Muscle layer of colon (tissue), 2 donors: ENCODE results near the gene ANXA7.
"Not testable (repeated sequence)": the region's sequence is repeated elsewhere in the genome, so short reads cannot be mapped to it uniquely, and the experiment has no call there.

ENCODE experiments used
- H3K27ac ChIP-seq: one replicate; pipeline ENCODE4 v1.7.0; 2013; ENCODE audit warnings: low read depth, mild to moderate bottlenecking, low read length, moderate library complexity
- H3K27me3 ChIP-seq, 2 donors: one replicate each; pipeline ENCODE4 v1.7.0; 2013; ENCODE audit warnings: low read length in 2 of 2, mild to moderate bottlenecking in 2 of 2; ENCODE audit not compliant: insufficient read depth in 2 of 2, control insufficient read depth in 1 of 2
- H3K36me3 ChIP-seq: one replicate; pipeline ENCODE4 v1.7.0; 2013; ENCODE audit warnings: mild to moderate bottlenecking, low read length; ENCODE audit not compliant: insufficient read depth
- H3K4me1 ChIP-seq: one replicate; pipeline ENCODE4 v1.7.0; 2013; ENCODE audit warnings: mild to moderate bottlenecking, low read length; ENCODE audit not compliant: insufficient read depth
- H3K4me3 ChIP-seq, 2 donors: one replicate each; pipeline ENCODE4 v1.7.0; 2013; ENCODE audit warnings: low read length in 2 of 2, low read depth in 1 of 2, mild to moderate bottlenecking in 1 of 2, moderate library complexity in 1 of 2
- H3K9ac ChIP-seq: one replicate; pipeline ENCODE4 v1.7.0; 2013; ENCODE audit warnings: low read length
- H3K9me3 ChIP-seq: one replicate; pipeline ENCODE4 v1.7.0; 2013; ENCODE audit warnings: mild to moderate bottlenecking, low read length
- donor health status: abdominal sarcoma.
- donor health status: Adenocarcinoma of cecum.

Gene ANXA7

GRCh38 chr10:73406846-73407245 lies 7.0 kb downstream of the ANXA7 start:
- no peak overlapping the region for H3K9ac ChIP-seq
- H3K27me3 ChIP-seq, result no peaks in the 10 kb centered on the region
- H3K4me1 ChIP-seq, result peaks cover 6% of the 10 kb centered on the region
- no peaks in the 10 kb centered on the region for H3K36me3 ChIP-seq
- H3K9me3 ChIP-seq, result no peaks in the 10 kb centered on the region
- no peak overlapping the region for H3K4me3 ChIP-seq
- H3K27ac ChIP-seq, result no peak overlapping the region

GRCh38 chr10:73405556-73405955 lies 8.3 kb downstream of the ANXA7 start:
- no peak overlapping the region for H3K27ac ChIP-seq
- no peak overlapping the region for H3K4me3 ChIP-seq
- no peaks in the 10 kb centered on the region for H3K36me3 ChIP-seq
- H3K4me1 ChIP-seq, result peaks cover 6% of the 10 kb centered on the region
- no peaks in the 10 kb centered on the region for H3K27me3 ChIP-seq
- no peak overlapping the region for H3K9ac ChIP-seq
- H3K9me3 ChIP-seq, result no peaks in the 10 kb centered on the region

- H3K36me3 ChIP-seq, result no peaks in the 10 kb centered on the region
- H3K4me3 ChIP-seq, result no peak overlapping the region
- H3K9me3 ChIP-seq, result no peaks in the 10 kb centered on the region
- H3K27ac ChIP-seq, result no peak overlapping the region
- H3K4me1 ChIP-seq, result peaks cover 6% of the 10 kb centered on the region
- H3K27me3 ChIP-seq, result no peaks in the 10 kb centered on the region
- H3K9ac ChIP-seq, result no peak overlapping the region
These were observed 9.2 kb downstream of the ANXA7 start for GRCh38 chr10:73404690-73405089.

GRCh38 chr10:73401636-73402035 lies 12.2 kb downstream of the ANXA7 start:
- H3K27ac ChIP-seq, result no peak overlapping the region
- H3K4me3 ChIP-seq, result no peak overlapping the region
- peaks cover 6% of the 10 kb centered on the region for H3K4me1 ChIP-seq
- H3K36me3 ChIP-seq, result peaks cover 21% of the 10 kb centered on the region
- no peak overlapping the region for H3K9ac ChIP-seq
- no peaks in the 10 kb centered on the region for H3K9me3 ChIP-seq
- no peaks in the 10 kb centered on the region for H3K27me3 ChIP-seq

GRCh38 chr10:73399063-73399462 lies 14.8 kb downstream of the ANXA7 start:
- Histone ChIP-seq H3K36me3 (peaks cover 33% of the 10 kb centered on the region), H3K9me3 (no peaks in the 10 kb centered on the region), H3K4me3 (no peak overlapping the region), H3K27me3 (no peaks in the 10 kb centered on the region), H3K9ac (no peak overlapping the region), H3K27ac (no peak overlapping the region), H3K4me1 (peaks cover 6% of the 10 kb centered on the region)

GRCh38 chr10:73398024-73398423 lies 15.8 kb downstream of the ANXA7 start:
- H3K4me1 ChIP-seq, result no peaks in the 10 kb centered on the region
- H3K27ac ChIP-seq, result no peak overlapping the region
- H3K4me3 ChIP-seq, result no peak overlapping the region
- no peaks in the 10 kb centered on the region for H3K27me3 ChIP-seq
- H3K36me3 ChIP-seq, result peaks cover 33% of the 10 kb centered on the region
- no peak overlapping the region for H3K9ac ChIP-seq
- no peaks in the 10 kb centered on the region for H3K9me3 ChIP-seq

GRCh38 chr10:73394325-73394724 lies 19.5 kb downstream of the ANXA7 start:
- not testable (repeated sequence) for H3K4me1 ChIP-seq, H3K9me3 ChIP-seq, H3K27ac ChIP-seq, H3K27me3 ChIP-seq, H3K4me3 ChIP-seq, H3K9ac ChIP-seq
- peaks cover 39% of the 10 kb centered on the region for H3K36me3 ChIP-seq

GRCh38 chr10:73388228-73388627 lies 25.6 kb downstream of the ANXA7 start:
- Histone ChIP-seq H3K36me3 (peaks cover 50% of the 10 kb centered on the region), H3K27ac (no peak overlapping the region), H3K9ac (no peak overlapping the region), H3K4me1 (no peaks in the 10 kb centered on the region), H3K4me3 (no peak overlapping the region), H3K27me3 (no peaks in the 10 kb centered on the region), H3K9me3 (no peaks in the 10 kb centered on the region)

- H3K9me3 ChIP-seq, result no peaks in the 10 kb centered on the region
- peaks cover 64% of the 10 kb centered on the region for H3K36me3 ChIP-seq
- H3K4me3 ChIP-seq, result no peak overlapping the region
- H3K9ac ChIP-seq, result no peak overlapping the region
- no peaks in the 10 kb centered on the region for H3K4me1 ChIP-seq
- no peak overlapping the region for H3K27ac ChIP-seq
- H3K27me3 ChIP-seq, result no peaks in the 10 kb centered on the region
These were observed 27.3 kb downstream of the ANXA7 start for GRCh38 chr10:73386583-73386982.

- no peaks in the 10 kb centered on the region for H3K4me1 ChIP-seq
- H3K9me3 ChIP-seq, result no peaks in the 10 kb centered on the region
- H3K9ac ChIP-seq, result no peak overlapping the region
- no peaks in the 10 kb centered on the region for H3K27me3 ChIP-seq
- peaks cover 64% of the 10 kb centered on the region for H3K36me3 ChIP-seq
- no peak overlapping the region for H3K27ac ChIP-seq
- H3K4me3 ChIP-seq, result no peak overlapping the region
These were observed 34.7 kb downstream of the ANXA7 start for GRCh38 chr10:73379064-73379748.

GRCh38 chr10:73376679-73377078 lies 37.2 kb downstream of the ANXA7 start:
- Histone ChIP-seq H3K4me3 (no peak overlapping the region), H3K9me3 (no peaks in the 10 kb centered on the region), H3K4me1 (no peaks in the 10 kb centered on the region), H3K27ac (no peak overlapping the region), H3K36me3 (peaks cover 47% of the 10 kb centered on the region), H3K27me3 (no peaks in the 10 kb centered on the region), H3K9ac (no peak overlapping the region)

GRCh38 chr10:73368238-73368637 lies 45.6 kb downstream of the ANXA7 start:
- no peak overlapping the region for H3K27ac ChIP-seq
- peaks cover 7% of the 10 kb centered on the region for H3K36me3 ChIP-seq
- H3K4me3 ChIP-seq, result no peak overlapping the region

More at GRCh38 chr10:73368238-73368637, 45.6 kb downstream of the ANXA7 start:
- Histone ChIP-seq H3K9ac (no peak overlapping the region), H3K9me3 (no peaks in the 10 kb centered on the region), H3K27me3 (no peaks in the 10 kb centered on the region), H3K4me1 (no peaks in the 10 kb centered on the region)
